Keratinocyte (primary cell): Measurements from ENCODE around the gene SLC7A1.

Experiments used
- CTCF ChIP-seq, 3 experiments: IDR thresholded peaks in 1 of 3; conservative IDR thresholded peaks in 1 of 3; optimal IDR thresholded peaks in 1 of 3; 2 replicates in 2 of 3; 3 replicates in 1 of 3; pipeline versions ENCODE3 to v1.5.1; 2011; ENCODE audit warnings: low read length in 3 of 3, mild to moderate bottlenecking in 3 of 3, moderate library complexity in 2 of 3, control low read depth in 1 of 3, inconsistent platforms in 1 of 3; ENCODE audit not compliant: insufficient read depth in 2 of 3; ENCODE audit errors: extremely low read depth in 1 of 3
- EZH2 ChIP-seq: IDR thresholded peaks from one replicate; pipeline ENCODE4 v1.6.1; 2012; ENCODE audit warnings: inconsistent platforms, mild to moderate bottlenecking, low read length, moderate library complexity

- TF ChIP-seq CTCF (optimal IDR thresholded peaks at IDR 0.05 in 1 of 3, IDR thresholded peaks at IDR 0.05 in 1 of 3, conservative IDR thresholded peaks at IDR 0.05 in 1 of 3; ENCODE audit: extremely low read depth in 1 of 3, insufficient read depth in 2 of 3, low read length in 3 of 3) (no peak), EZH2 (no peak)
These were observed 101.0 kb downstream of the SLC7A1 start for GRCh38 chr13:29494520-29494919.
